Measurements from ENCODE around the gene PDLIM7. TPM values are rescaled to one million over a fixed set of nuclear protein-coding genes. Genes with fewer than 3 reads are reported as not detected.

The PDLIM7 gene
- polyA plus RNA-seq, 1 donor (not counting 4 experiments of a cell fraction or from before 2014, with no cell fraction given) = 48.5 TPM

DNA sequence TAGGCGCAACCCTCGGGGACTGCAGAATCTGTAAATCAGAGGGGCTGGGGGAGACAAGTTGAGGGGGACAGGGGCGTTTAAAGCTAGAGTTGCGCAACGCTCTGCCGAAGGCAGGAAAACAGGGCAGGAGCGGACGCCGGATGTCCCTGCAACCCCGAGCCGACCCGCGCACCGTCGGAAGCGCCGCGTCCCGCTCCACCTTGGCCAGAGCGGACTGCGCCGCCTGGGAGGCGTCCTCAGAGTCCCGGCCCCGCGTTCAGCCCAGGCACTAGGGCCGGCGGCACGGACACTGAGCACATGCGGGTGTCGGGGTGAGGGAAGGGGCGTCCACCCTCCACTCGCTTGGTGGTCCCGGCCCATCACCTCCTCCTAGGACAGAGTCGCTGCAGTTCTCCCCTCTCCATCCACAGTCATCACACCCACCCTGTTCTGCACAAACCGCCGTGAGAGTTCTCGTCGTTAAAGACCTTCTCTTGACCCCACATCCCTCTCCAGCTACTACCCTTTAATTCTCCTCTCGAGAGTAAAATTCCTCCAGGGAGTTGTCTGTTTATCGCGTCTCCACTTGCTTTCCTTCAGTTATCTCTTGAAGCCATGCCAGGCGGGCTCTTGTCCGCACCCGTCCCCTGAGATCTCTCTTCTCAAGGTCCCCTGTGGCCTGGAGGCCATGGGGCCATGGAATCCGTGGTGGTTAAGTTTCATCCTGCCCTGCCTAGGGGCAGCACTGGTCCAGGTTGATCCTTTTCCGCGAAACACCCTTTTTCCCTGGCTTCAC, 796 bp upstream of the PDLIM7 start:
- peak overlapping the region; percentile 68 for H2AFZ ChIP-seq (ENCODE audit: control insufficient read depth, low read length)
- H3K4me2 ChIP-seq (ENCODE audit: control insufficient read depth, extremely low read depth, insufficient read depth, low read depth, low read length) = peak overlapping the region; percentile 78
- peak; percentile 26 for TF ChIP-seq EZH2 (IDR thresholded peaks at IDR 0.05; ENCODE audit: low read length)
- TF ChIP-seq, protein P1, sequence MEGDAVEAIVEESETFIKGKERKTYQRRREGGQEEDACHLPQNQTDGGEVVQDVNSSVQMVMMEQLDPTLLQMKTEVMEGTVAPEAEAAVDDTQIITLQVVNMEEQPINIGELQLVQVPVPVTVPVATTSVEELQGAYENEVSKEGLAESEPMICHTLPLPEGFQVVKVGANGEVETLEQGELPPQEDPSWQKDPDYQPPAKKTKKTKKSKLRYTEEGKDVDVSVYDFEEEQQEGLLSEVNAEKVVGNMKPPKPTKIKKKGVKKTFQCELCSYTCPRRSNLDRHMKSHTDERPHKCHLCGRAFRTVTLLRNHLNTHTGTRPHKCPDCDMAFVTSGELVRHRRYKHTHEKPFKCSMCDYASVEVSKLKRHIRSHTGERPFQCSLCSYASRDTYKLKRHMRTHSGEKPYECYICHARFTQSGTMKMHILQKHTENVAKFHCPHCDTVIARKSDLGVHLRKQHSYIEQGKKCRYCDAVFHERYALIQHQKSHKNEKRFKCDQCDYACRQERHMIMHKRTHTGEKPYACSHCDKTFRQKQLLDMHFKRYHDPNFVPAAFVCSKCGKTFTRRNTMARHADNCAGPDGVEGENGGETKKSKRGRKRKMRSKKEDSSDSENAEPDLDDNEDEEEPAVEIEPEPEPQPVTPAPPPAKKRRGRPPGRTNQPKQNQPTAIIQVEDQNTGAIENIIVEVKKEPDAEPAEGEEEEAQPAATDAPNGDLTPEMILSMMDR (optimal IDR thresholded peaks at IDR 0.05 in 1 of 3, IDR thresholded peaks at IDR 0.05 in 1 of 3, conservative IDR thresholded peaks at IDR 0.05 in 1 of 3; ENCODE audit: extremely low read depth in 1 of 3, insufficient read depth in 2 of 3, low read length in 3 of 3) = no peak
- H3K79me2 ChIP-seq (ENCODE audit: control insufficient read depth, insufficient read depth, low read length) = peaks cover 13% of the 10 kb centered on the region
- peaks cover 4% of the 10 kb centered on the region for H3K9me1 ChIP-seq (ENCODE audit: control insufficient read depth, extremely low read depth, insufficient read depth, low read length)
- FAIRE-seq (no peak), DNase-seq (ENCODE audit: low read depth, low spot score) (no peak)
- peaks cover 44% of the 10 kb centered on the region for H3K4me1 ChIP-seq (ENCODE audit: control insufficient read depth, extremely low read depth, insufficient read depth, low read length)
- peak overlapping the region; percentile 66 to 81 (median 77) for H3K4me3 ChIP-seq (ENCODE audit: control insufficient read depth in 2 of 3, extremely low read depth in 1 of 3, insufficient read depth in 2 of 3, low read depth in 1 of 3, low read length in 3 of 3)
- H3K36me3 ChIP-seq (ENCODE audit: control insufficient read depth in 2 of 2, extremely low read depth in 1 of 2, insufficient read depth in 2 of 2, low read length in 2 of 2) = peaks cover 1 to 8% of the 10 kb centered on the region in 2 experiments
- dilution Hi-C loops (cut with MboI; ENCODE audit: extremely low pct_ligation_motif_present, low sequenced_read_pairs) = no loop called here
- no peaks in the 10 kb centered on the region for H3K9me3 ChIP-seq (ENCODE audit: control insufficient read depth, low read depth, low read length)
- H3K27ac ChIP-seq (ENCODE audit: control insufficient read depth, insufficient read depth, low read length) = no peak overlapping the region
- peak overlapping the region; percentile 83 for H3K9ac ChIP-seq (ENCODE audit: control insufficient read depth, extremely low read depth, insufficient read depth, low read length)
- no peaks in the 10 kb centered on the region for H4K20me1 ChIP-seq (ENCODE audit: control insufficient read depth, extremely low read depth, insufficient read depth, low read length)
- no peaks in the 10 kb centered on the region for H3K27me3 ChIP-seq (ENCODE audit: control insufficient read depth, extremely low read depth, insufficient read depth, low read length)

DNA sequence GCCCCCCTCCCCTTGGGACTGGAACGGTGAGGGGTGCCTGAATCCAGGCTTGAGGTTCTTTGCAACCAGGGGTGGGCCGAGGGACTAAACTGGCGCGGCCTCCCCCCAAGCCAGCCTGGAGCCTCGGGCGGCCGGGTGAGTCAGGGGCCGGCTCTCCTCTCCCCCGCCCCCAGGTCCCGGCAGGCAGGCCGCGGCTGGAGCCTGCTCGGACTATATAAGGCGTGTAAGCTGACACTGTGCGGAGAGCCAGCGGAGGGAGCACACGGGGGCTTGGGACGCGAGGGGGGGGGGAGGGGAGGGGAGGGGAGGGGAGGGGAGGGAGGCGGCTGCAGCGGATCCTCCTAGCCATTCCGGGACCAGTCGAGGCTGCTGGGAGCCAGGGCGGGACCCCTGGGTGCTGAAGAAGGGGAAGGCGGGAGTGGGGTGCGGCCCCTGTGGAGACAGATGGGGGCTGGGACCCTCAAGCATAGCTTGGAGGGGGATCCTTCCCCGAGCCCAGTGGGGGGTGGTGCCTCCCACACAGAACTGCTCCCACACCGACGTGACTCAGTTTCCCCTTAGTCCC, 595 bp downstream of the PDLIM7 start:
- no peaks in the 10 kb centered on the region for H3K9me3 ChIP-seq (ENCODE audit: control insufficient read depth, low read depth, low read length)
- peaks cover 3 to 12% of the 10 kb centered on the region in 2 experiments for H3K36me3 ChIP-seq (ENCODE audit: control insufficient read depth in 2 of 2, extremely low read depth in 1 of 2, insufficient read depth in 2 of 2, low read length in 2 of 2)
- H3K27me3 ChIP-seq (ENCODE audit: control insufficient read depth, extremely low read depth, insufficient read depth, low read length) = no peaks in the 10 kb centered on the region
- peaks cover 21% of the 10 kb centered on the region for H3K79me2 ChIP-seq (ENCODE audit: control insufficient read depth, insufficient read depth, low read length)
- H3K4me1 ChIP-seq (ENCODE audit: control insufficient read depth, extremely low read depth, insufficient read depth, low read length) = peaks cover 42% of the 10 kb centered on the region
- DNase-seq (ENCODE audit: low read depth, low spot score) (no peak), FAIRE-seq (no peak)
- H3K4me2 ChIP-seq (ENCODE audit: control insufficient read depth, extremely low read depth, insufficient read depth, low read depth, low read length) = peak overlapping the region; percentile 92
- TF ChIP-seq, protein P1 (optimal IDR thresholded peaks at IDR 0.05 in 1 of 3, IDR thresholded peaks at IDR 0.05 in 1 of 3, conservative IDR thresholded peaks at IDR 0.05 in 1 of 3; ENCODE audit: extremely low read depth in 1 of 3, insufficient read depth in 2 of 3, low read length in 3 of 3) = no peak
- no peak for TF ChIP-seq EZH2 (IDR thresholded peaks at IDR 0.05; ENCODE audit: low read length)
- dilution Hi-C loops (cut with MboI; ENCODE audit: extremely low pct_ligation_motif_present, low sequenced_read_pairs) = no loop called here
- H3K9me1 ChIP-seq (ENCODE audit: control insufficient read depth, extremely low read depth, insufficient read depth, low read length) = peaks cover 4% of the 10 kb centered on the region
- no peak overlapping the region for H2AFZ ChIP-seq (ENCODE audit: control insufficient read depth, low read length)
- no peaks in the 10 kb centered on the region for H4K20me1 ChIP-seq (ENCODE audit: control insufficient read depth, extremely low read depth, insufficient read depth, low read length)
- peak overlapping the region; percentile 77 to 81 (median 77) for H3K4me3 ChIP-seq (ENCODE audit: control insufficient read depth in 2 of 3, extremely low read depth in 1 of 3, insufficient read depth in 2 of 3, low read depth in 1 of 3, low read length in 3 of 3)
- H3K9ac ChIP-seq (ENCODE audit: control insufficient read depth, extremely low read depth, insufficient read depth, low read length) = peak overlapping the region; percentile 83
- peak overlapping the region; percentile 67 for H3K27ac ChIP-seq (ENCODE audit: control insufficient read depth, insufficient read depth, low read length)
